ENCODE data around the gene ZNF521.

The ZNF521 gene

GRCh38 chr18:25345081-25345866 lies 6.7 kb downstream of the ZNF521 start:
- peaks cover 12% of the 10 kb centered on the region for H3K79me2 ChIP-seq (ENCODE audit: control insufficient read depth, insufficient read depth, low read length, poor library complexity)
- H2BK5ac ChIP-seq (ENCODE audit: low read depth, low read length, poor library complexity): no peak overlapping the region
- DNase-seq: no peak
- H3K9me3 ChIP-seq (ENCODE audit: insufficient read depth, low read depth, low read length): no peaks in the 10 kb centered on the region
- peak overlapping the region; percentile 69 for H3K4ac ChIP-seq (ENCODE audit: low read depth, low read length)
- no peaks in the 10 kb centered on the region for H3K4me1 ChIP-seq (ENCODE audit: control insufficient read depth in 1 of 2, insufficient read depth in 2 of 2, low read length in 2 of 2)
- H3K9ac ChIP-seq (ENCODE audit: low read length): no peak overlapping the region
- no peak overlapping the region for H3K4me2 ChIP-seq (ENCODE audit: low read length)
- H3K18ac ChIP-seq (ENCODE audit: low read length): no peak overlapping the region
- H4K8ac ChIP-seq (ENCODE audit: low read depth, low read length): no peak overlapping the region
- H3K27me3 ChIP-seq (ENCODE audit: insufficient read depth, low read length): peaks cover 10% of the 10 kb centered on the region
- no peak overlapping the region for H2AK5ac ChIP-seq (ENCODE audit: low read length)
- H3K27ac ChIP-seq (ENCODE audit: low read depth, low read length): no peak overlapping the region
- H3K14ac ChIP-seq (ENCODE audit: low read length): no peak overlapping the region
- no peak overlapping the region for H4K12ac ChIP-seq (ENCODE audit: low read depth, low read length)
- H3K23ac ChIP-seq (ENCODE audit: low read length): no peak overlapping the region
- H3K4me3 ChIP-seq (ENCODE audit: low read depth, low read length): no peak overlapping the region
- WGBS (ENCODE audit: extremely low coverage, insufficient coverage, insufficient read length): no CpG with 5 or more reads among the region's 8 CpGs
- H2BK120ac ChIP-seq (ENCODE audit: insufficient read depth, low read length, poor library complexity): no peak overlapping the region
- H2BK12ac ChIP-seq (ENCODE audit: low read length): no peak overlapping the region
- peaks cover 13% of the 10 kb centered on the region for H3K79me1 ChIP-seq (ENCODE audit: low read length)
- no peak overlapping the region for H2AFZ ChIP-seq (ENCODE audit: insufficient read depth, low read length, poor library complexity)
- H3K36me3 ChIP-seq (ENCODE audit: control insufficient read depth in 1 of 2, insufficient read depth in 2 of 2, low read length in 2 of 2): peaks cover 0 to 1% of the 10 kb centered on the region in 2 experiments
- no peak overlapping the region for H4K91ac ChIP-seq (ENCODE audit: low read depth, low read length)

DNA sequence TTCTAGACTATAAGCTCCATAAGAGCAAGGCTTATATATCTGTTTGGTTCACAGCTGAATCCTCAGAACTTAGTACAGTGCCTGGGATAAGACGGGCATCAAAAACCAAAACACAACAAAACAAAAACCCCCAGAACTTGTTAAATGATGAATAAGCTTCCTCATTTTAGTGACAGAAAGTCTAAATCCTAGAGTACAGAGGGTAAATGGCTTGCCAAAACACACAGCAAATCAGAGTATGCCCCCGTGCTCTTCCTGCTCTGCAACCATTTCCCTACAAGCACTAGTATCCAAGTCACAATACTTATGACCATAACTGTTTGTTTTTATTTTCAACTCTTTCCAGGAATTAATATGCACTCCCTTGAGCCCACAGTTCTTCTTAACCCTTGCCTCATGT lies 10.1 kb downstream of the ZNF521 start:
- H4K12ac ChIP-seq (ENCODE audit: low read depth, low read length): no peak overlapping the region
- no peaks in the 10 kb centered on the region for H3K9me3 ChIP-seq (ENCODE audit: insufficient read depth, low read depth, low read length)
- no peak overlapping the region for H2AK5ac ChIP-seq (ENCODE audit: low read length)
- H3K27me3 ChIP-seq (ENCODE audit: insufficient read depth, low read length): no peaks in the 10 kb centered on the region
- H2BK12ac ChIP-seq (ENCODE audit: low read length): no peak overlapping the region
- H3K79me2 ChIP-seq (ENCODE audit: control insufficient read depth, insufficient read depth, low read length, poor library complexity): no peaks in the 10 kb centered on the region
- no peak for DNase-seq
- no peaks in the 10 kb centered on the region for H3K36me3 ChIP-seq (ENCODE audit: control insufficient read depth in 1 of 2, insufficient read depth in 2 of 2, low read length in 2 of 2)
- H3K4ac ChIP-seq (ENCODE audit: low read depth, low read length): no peak overlapping the region
- no peak overlapping the region for H2BK5ac ChIP-seq (ENCODE audit: low read depth, low read length, poor library complexity)
- no peak overlapping the region for H4K91ac ChIP-seq (ENCODE audit: low read depth, low read length)
- H3K23ac ChIP-seq (ENCODE audit: low read length): no peak overlapping the region
- no peak overlapping the region for H3K14ac ChIP-seq (ENCODE audit: low read length)
- H3K27ac ChIP-seq (ENCODE audit: low read depth, low read length): no peak overlapping the region
- no peak overlapping the region for H2AFZ ChIP-seq (ENCODE audit: insufficient read depth, low read length, poor library complexity)
- no peak overlapping the region for H3K4me2 ChIP-seq (ENCODE audit: low read length)
- H3K4me1 ChIP-seq (ENCODE audit: control insufficient read depth in 1 of 2, insufficient read depth in 2 of 2, low read length in 2 of 2): no peaks in the 10 kb centered on the region
- no peak overlapping the region for H3K18ac ChIP-seq (ENCODE audit: low read length)
- no peak overlapping the region for H3K4me3 ChIP-seq (ENCODE audit: low read depth, low read length)
- no peak overlapping the region for H2BK120ac ChIP-seq (ENCODE audit: insufficient read depth, low read length, poor library complexity)
- no peak overlapping the region for H3K9ac ChIP-seq (ENCODE audit: low read length)
- H3K79me1 ChIP-seq (ENCODE audit: low read length): no peaks in the 10 kb centered on the region
- H4K8ac ChIP-seq (ENCODE audit: low read depth, low read length): no peak overlapping the region
- no CpG with 5 or more reads among the region's 2 CpGs for WGBS (ENCODE audit: extremely low coverage, insufficient coverage, insufficient read length)

GRCh38 chr18:25340762-25341161 lies 11.2 kb downstream of the ZNF521 start:
- Histone ChIP-seq H2BK5ac (ENCODE audit: low read depth, low read length, poor library complexity) (no peak overlapping the region), H2AFZ (ENCODE audit: insufficient read depth, low read length, poor library complexity) (no peak overlapping the region), H3K36me3 (ENCODE audit: control insufficient read depth in 1 of 2, insufficient read depth in 2 of 2, low read length in 2 of 2) (no peaks in the 10 kb centered on the region), H3K9me3 (ENCODE audit: insufficient read depth, low read depth, low read length) (no peaks in the 10 kb centered on the region), H3K14ac (ENCODE audit: low read length) (no peak overlapping the region), H3K18ac (ENCODE audit: low read length) (no peak overlapping the region), H3K27me3 (ENCODE audit: insufficient read depth, low read length) (no peaks in the 10 kb centered on the region), H3K4ac (ENCODE audit: low read depth, low read length) (no peak overlapping the region), H3K9ac (ENCODE audit: low read length) (no peak overlapping the region), H2BK12ac (ENCODE audit: low read length) (no peak overlapping the region), H3K79me2 (ENCODE audit: control insufficient read depth, insufficient read depth, low read length, poor library complexity) (no peaks in the 10 kb centered on the region), H3K4me2 (ENCODE audit: low read length) (no peak overlapping the region), H3K27ac (ENCODE audit: low read depth, low read length) (no peak overlapping the region), H4K8ac (ENCODE audit: low read depth, low read length) (no peak overlapping the region), H4K12ac (ENCODE audit: low read depth, low read length) (no peak overlapping the region), H2AK5ac (ENCODE audit: low read length) (no peak overlapping the region), H3K4me3 (ENCODE audit: low read depth, low read length) (no peak overlapping the region), H3K23ac (ENCODE audit: low read length) (no peak overlapping the region), H4K91ac (ENCODE audit: low read depth, low read length) (no peak overlapping the region), H3K79me1 (ENCODE audit: low read length) (no peaks in the 10 kb centered on the region), H2BK120ac (ENCODE audit: insufficient read depth, low read length, poor library complexity) (no peak overlapping the region), H3K4me1 (ENCODE audit: control insufficient read depth in 1 of 2, insufficient read depth in 2 of 2, low read length in 2 of 2) (no peaks in the 10 kb centered on the region)
- WGBS (ENCODE audit: extremely low coverage, insufficient coverage, insufficient read length): no CpG with 5 or more reads among the region's 3 CpGs
- DNase-seq: no peak

GRCh38 chr18:25335676-25336075 lies 16.3 kb downstream of the ZNF521 start:
- no peak overlapping the region for H3K4me2 ChIP-seq (ENCODE audit: low read length)
- no peak overlapping the region for H2AK5ac ChIP-seq (ENCODE audit: low read length)
- no peak overlapping the region for H4K8ac ChIP-seq (ENCODE audit: low read depth, low read length)
- no peak overlapping the region for H3K9ac ChIP-seq (ENCODE audit: low read length)
- no peak overlapping the region for H4K91ac ChIP-seq (ENCODE audit: low read depth, low read length)
- H3K4ac ChIP-seq (ENCODE audit: low read depth, low read length): no peak overlapping the region
- DNase-seq: no peak
- no peak overlapping the region for H4K12ac ChIP-seq (ENCODE audit: low read depth, low read length)
- H3K36me3 ChIP-seq (ENCODE audit: control insufficient read depth in 1 of 2, insufficient read depth in 2 of 2, low read length in 2 of 2): peaks cover 2 to 4% of the 10 kb centered on the region in 2 experiments
- WGBS (ENCODE audit: extremely low coverage, insufficient coverage, insufficient read length): no CpG with 5 or more reads among the region's 6 CpGs
- no peak overlapping the region for H3K4me3 ChIP-seq (ENCODE audit: low read depth, low read length)
- H3K27me3 ChIP-seq (ENCODE audit: insufficient read depth, low read length): no peaks in the 10 kb centered on the region
- H2AFZ ChIP-seq (ENCODE audit: insufficient read depth, low read length, poor library complexity): no peak overlapping the region
- no peak overlapping the region for H2BK5ac ChIP-seq (ENCODE audit: low read depth, low read length, poor library complexity)
- no peaks in the 10 kb centered on the region for H3K4me1 ChIP-seq (ENCODE audit: control insufficient read depth in 1 of 2, insufficient read depth in 2 of 2, low read length in 2 of 2)
- no peak overlapping the region for H3K27ac ChIP-seq (ENCODE audit: low read depth, low read length)
- no peak overlapping the region for H3K14ac ChIP-seq (ENCODE audit: low read length)
- no peak overlapping the region for H2BK120ac ChIP-seq (ENCODE audit: insufficient read depth, low read length, poor library complexity)
- H2BK12ac ChIP-seq (ENCODE audit: low read length): no peak overlapping the region
- no peaks in the 10 kb centered on the region for H3K9me3 ChIP-seq (ENCODE audit: insufficient read depth, low read depth, low read length)
- no peak overlapping the region for H3K23ac ChIP-seq (ENCODE audit: low read length)
- H3K79me2 ChIP-seq (ENCODE audit: control insufficient read depth, insufficient read depth, low read length, poor library complexity): no peaks in the 10 kb centered on the region
- no peaks in the 10 kb centered on the region for H3K79me1 ChIP-seq (ENCODE audit: low read length)
- no peak overlapping the region for H3K18ac ChIP-seq (ENCODE audit: low read length)
